GM21825 (cell line): ENCODE results near the gene ATXN10.

ENCODE experiments used
- ATAC-seq: cut with Tn5 transposase; IDR thresholded peaks from one replicate; pipeline ENCODE4 v1.9.1; 2021; ENCODE audit warnings: mild to moderate bottlenecking, moderate library complexity; ENCODE audit not compliant: unreplicated experiment

Gene ATXN10

GRCh38 chr22:45818424-45819085, 146.9 kb downstream of the ATXN10 start:
- no peak for ATAC-seq

- no peak for ATAC-seq
Measured at GRCh38 chr22:45819305-45819704, 147.7 kb downstream of the ATXN10 start.

- ATAC-seq: no peak
Measured at GRCh38 chr22:45823336-45823735, 151.7 kb downstream of the ATXN10 start.

DNA sequence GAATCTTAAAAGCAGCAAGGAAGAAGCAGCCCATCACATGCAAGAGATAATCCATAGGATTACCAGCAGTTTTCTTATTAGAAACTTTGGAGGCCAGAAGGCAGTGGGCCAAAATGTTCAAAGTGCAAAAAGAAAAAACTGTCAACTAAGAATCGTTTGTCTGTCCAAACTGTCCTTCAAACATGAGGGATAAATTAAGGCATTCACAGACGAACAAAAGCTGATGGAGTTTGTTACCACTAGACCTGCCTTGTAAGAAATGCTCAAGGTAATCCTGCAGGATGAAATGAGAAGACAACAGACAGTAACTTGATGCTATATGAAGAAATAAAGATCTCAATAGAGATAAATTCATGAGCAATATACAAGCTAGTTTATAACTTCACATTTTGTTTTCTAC, 154.9 kb downstream of the ATXN10 start:
- ATAC-seq: no peak

- no peak for ATAC-seq
Measured at GRCh38 chr22:45828841-45829240, 157.2 kb downstream of the ATXN10 start.

GRCh38 chr22:45830531-45831245, 159.1 kb downstream of the ATXN10 start:
- no peak for ATAC-seq

- no peak for ATAC-seq
Measured at GRCh38 chr22:45831394-45831793, 159.8 kb downstream of the ATXN10 start.

DNA sequence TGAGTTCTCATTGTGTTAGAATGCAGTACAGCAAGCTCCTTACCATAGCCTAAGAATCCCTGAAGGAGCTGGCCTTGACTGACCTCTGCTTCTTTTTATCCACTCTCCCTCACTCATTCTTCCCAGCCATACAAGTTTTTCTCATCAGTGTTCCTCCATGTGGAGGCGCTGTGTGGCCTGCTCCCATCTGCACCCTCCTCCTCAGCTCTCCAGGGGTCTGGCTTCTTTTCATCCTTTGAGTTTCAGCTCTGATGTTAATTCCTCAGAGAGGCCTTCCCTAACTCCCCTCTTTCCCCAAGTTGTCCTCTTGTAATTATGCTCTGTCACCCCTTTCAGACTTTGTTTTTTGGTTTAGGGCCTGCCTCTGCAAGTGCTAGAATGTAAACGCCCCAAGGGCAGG, 160.5 kb downstream of the ATXN10 start:
- ATAC-seq: no peak

GRCh38 chr22:45832959-45833580, 161.4 kb downstream of the ATXN10 start:
- ATAC-seq: no peak

DNA sequence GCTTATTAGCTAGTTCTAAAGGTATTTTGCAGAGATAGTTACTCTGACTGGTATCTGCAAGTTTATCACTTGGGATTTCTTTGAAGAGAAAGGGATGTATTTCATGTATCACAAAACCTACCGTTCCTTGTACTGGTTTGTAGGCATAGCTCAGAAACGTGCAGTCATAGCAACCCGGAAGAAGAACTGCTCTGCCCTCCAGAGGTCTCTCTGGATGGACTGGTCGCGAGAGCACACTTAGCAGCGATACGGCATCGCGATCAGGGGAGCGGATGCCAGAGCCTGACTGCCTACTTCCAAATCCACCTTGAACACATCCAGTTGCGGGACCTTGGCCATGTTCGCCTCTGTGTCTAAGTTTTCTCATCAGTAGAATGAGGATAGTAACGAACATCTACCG, 162.0 kb downstream of the ATXN10 start:
- ATAC-seq: no peak

DNA sequence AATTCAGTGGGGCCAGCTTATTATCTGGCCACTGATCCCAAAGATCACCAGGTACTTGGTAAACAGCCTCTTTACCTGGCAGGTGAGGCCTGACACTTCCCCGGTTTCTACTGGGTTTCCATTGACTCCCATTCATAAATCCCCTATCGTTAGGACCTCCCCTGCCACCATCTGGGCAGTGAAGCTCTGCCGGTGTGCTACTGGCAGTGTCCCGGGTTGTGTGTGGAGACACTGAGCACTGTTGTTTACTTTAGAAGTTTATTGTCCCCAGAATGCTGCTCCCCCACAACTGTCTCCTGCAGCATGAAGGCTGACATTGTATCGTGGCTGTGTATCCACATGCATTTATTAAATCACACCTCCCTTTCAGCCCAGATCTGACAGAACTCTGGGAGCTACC, 162.6 kb downstream of the ATXN10 start:
- no peak for ATAC-seq

- no peak for ATAC-seq
Measured at GRCh38 chr22:45834795-45835194, 163.2 kb downstream of the ATXN10 start.

DNA sequence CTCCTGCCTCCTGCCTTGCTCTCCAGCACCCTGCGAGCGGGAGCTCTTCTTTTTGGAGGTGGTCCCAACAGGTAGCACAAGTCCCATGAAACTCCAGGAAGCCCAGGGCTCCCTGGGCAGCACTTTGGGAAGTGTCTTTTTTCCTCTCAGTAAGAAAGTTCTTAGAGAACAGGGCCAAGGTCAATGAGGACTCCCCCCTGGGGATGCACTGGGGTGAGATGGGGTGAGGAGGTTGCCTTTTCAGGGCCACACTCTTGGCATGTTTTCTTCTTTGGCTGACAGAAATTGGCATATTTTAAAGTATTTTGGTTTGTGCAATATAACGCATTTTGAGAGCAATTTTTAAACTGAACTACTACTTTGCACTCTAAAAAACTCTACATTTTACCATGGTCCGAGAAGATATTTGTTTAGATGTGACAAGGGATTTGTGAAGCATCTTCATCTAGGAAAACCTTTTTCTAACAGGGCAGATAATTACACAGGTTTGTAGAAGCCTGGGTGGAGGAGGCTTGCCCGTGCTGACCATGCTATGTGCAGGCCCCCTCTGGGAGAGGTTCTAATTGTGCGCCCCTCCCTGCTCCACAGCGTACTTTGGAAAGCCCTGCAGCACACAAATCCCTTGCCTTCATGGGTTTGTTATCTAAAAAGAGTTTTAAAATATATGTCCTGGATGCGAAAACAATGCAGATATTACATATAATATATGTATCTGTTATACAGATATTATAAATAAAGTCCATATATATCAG, 165.0 kb downstream of the ATXN10 start:
- ATAC-seq: no peak

- ATAC-seq: no peak
Measured at GRCh38 chr22:45837508-45837907, 165.9 kb downstream of the ATXN10 start.

GRCh38 chr22:45838305-45838887, 166.8 kb downstream of the ATXN10 start:
- ATAC-seq: no peak

DNA sequence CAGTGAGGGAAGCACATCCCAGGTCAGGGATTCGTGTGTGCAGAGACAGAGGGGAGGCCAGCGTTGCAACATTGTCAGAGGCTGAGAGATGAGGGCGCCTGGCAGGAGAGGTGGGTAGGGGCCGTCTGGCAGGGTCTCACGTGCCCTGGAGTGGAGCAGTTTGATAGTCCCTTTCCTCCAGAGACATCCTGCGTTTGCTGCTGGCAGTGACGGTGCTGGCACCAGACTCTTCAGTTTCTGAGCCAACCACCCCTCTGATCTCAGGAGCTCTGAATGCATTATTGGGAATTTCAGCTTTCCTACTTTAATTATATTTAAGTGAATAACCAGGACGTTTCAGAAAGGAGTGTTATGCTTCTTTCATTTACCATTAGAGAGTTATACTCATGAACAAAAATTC, 168.8 kb downstream of the ATXN10 start:
- no peak for ATAC-seq

DNA sequence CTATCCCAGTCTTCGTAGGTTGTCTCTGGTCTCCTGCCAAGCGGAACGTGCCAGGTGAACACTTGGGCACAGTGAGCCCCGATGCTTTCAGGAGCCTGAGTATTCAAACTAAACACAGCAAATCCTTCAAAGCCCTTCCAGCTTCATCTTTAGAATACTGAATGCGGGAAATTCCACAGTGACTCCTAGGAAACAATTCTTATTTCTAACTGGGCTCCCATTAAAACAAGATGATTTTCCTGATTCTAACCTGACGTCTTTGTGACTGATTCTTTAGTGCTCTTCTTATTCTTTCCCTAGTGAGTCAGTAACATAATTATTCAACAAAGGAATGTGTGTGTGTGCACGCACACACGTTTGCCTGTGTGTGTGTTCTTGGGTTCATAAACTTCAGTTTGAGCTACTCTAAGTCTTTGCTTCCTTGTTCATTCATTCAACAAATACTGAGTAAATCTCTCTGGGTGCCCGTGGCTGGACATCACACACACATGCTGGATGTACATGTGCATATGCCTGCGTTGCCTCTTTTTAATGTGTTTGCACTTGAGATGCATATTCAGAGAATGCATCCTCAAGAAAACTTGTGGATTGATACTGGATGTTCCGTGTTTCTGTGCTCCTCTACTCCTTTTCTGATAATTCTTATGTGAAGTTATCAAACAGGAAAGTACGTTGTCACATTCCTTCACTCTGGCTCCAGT, 170.8 kb downstream of the ATXN10 start:
- no peak for ATAC-seq

GRCh38 chr22:45843031-45843430, 171.4 kb downstream of the ATXN10 start:
- ATAC-seq: no peak

DNA sequence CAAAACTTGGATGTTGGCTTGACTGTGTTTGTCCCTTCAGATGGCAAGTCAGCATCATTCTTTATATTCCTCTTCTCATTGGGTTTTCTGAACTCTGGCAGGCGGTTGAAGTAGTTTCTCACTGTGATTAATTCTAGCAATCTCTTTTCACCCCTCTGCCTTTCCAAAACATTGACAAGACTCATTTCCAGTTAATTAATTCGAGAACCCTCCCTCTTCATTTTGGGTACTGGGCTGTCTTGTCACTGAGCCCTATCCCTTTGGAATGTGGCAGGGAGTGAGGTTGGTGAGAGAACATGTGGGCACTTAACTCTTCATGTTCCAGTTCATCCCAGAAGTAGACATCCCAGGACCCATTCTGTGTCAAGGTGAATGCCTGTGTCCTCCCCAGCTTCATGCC, 172.4 kb downstream of the ATXN10 start:
- no peak for ATAC-seq

DNA sequence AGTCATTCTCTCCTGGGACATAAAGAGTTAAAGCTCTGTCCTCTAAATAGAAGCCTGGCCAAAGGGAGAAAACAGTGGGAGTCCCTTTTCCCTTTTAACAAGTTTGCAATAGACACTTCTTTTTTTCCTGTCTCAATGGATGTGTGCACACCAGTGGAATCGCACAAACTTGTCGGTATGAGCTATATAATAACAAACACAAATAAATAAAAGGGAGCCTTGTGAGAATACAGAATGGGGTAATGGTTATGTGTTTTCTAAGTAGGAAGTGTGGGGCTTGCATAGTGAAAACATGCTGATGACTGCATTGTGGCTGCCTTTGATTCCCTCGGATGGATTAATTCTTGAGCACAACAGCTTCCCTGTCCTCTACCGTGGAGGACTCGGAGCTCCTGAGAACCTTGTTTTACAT, 173.4 kb downstream of the ATXN10 start:
- ATAC-seq: no peak

DNA sequence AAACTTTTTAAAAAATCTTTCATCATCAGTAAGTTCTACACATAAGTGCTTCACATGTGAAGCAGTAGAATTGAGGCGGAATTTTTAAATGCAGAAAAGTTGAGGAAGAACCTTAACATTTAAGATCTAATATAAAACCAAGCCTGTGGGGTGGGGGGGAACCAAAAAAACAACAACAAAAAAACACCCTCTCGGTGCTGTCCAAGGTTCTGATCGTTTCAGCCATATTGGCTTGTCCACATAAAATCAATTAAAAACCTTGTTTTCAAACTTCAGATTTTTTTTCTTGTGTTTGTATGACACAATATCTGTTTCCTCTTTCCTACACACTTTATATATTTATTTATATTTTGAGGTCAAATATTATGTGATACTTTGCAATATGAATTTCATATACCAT, 175.3 kb downstream of the ATXN10 start:
- ATAC-seq: no peak
